ENCODE data around the gene CGNL1.
A peak's percentile ranks its signal among the peaks of the same experiment; 100 is the strongest.

The CGNL1 gene

DNA sequence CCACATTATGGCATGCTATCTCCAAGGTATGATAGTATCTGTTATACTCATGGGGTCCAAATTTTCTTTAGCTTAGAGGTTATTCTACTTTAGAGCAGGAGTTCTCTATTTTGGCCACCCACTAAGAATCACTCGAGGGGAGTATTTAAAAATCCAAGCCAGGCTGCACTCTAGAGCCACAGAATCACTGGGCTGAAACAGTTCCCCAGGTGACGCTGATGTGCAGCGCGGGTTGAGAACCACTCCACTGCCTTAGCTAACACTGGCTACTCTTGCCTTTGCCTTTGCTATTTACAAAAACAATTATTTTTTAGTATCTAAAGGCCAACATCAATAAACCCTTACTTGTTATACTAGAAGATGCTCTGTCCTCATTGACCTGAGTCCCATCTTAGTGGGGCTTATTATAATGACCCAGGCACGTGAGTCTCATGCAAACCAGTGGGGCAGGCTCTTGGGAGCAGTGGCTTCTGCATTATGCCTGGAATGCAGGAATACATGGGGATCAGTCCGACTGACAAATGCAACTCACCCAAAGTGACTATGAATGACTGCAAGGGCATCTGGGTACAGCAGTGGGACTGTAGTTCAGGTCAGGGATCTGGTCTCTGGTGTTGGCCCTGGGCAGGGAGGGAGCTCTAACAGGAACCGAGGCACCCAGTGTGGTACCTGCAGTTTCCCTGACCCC lies 21.7 kb upstream of the CGNL1 start:
- no peak for DNase-seq

DNA sequence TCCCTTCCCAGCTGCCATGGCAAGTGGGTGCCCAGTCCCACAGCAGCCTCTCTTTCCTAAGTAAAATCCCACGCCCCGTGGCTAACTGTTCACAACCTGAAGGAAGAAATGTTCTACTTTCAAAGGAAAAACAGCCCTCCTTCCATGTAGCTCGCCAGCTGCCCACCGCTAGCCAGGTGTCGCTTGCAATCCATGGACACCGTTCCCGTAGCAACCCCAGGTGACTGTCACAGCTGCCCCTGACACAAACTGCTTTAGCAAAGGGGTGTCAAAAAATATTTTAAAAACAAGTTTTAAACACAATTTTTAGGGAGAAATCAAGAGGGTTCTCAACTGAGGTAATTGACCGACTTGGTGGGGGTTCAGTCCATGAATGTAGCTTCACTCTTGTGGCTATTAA lies 21.0 kb upstream of the CGNL1 start:
- DNase-seq: no peak

GRCh38 chr15:57356178-57356577 lies 20.1 kb upstream of the CGNL1 start:
- no peak for DNase-seq

- DNase-seq: no peak
Measured at GRCh38 chr15:57356636-57357035, 19.7 kb upstream of the CGNL1 start.

DNA sequence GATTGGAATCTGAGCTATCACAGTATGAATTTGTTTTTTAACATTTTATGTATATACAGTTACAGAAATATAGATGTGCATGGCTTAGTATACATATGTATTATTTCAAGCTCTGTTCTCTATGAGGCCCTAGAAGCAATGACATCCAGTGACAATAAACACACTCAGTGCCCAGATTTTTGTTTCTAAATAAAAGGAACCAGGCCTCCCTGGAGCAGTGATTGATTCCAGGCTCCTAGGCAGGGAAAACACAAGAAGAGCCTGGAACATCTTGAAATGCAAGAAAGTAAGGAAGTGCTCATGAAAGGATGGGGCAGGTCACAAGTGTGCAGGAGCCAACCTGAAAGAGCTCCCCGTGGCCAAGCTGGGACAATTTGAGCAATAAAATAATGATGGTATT lies 18.5 kb upstream of the CGNL1 start:
- DNase-seq: no peak

- no peak for DNase-seq
Measured at GRCh38 chr15:57358571-57358970, 17.7 kb upstream of the CGNL1 start.

DNA sequence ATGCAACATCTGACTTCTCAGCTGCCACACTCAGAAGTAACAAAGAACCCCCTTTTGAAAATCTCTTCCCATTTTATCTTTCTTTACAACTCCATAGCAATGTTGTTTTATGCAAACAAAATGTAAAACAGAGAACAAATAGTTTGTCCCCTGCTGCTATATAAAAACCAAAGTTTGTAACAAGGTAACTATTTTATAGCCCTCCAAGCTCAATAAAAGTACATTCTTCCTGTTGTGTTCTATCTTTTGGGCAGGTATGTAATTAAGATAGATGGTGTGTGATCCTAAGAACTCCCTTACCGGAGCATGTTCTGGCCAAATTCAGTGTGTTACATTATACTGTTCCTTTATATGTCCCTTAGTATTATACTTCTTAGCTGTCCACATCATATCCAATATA lies 12.6 kb upstream of the CGNL1 start:
- DNase-seq: no peak

- DNase-seq: peak; percentile 52
Measured at GRCh38 chr15:57364282-57365007, 11.9 kb upstream of the CGNL1 start.

GRCh38 chr15:57367556-57367955 lies 8.7 kb upstream of the CGNL1 start:
- DNase-seq: no peak

DNA sequence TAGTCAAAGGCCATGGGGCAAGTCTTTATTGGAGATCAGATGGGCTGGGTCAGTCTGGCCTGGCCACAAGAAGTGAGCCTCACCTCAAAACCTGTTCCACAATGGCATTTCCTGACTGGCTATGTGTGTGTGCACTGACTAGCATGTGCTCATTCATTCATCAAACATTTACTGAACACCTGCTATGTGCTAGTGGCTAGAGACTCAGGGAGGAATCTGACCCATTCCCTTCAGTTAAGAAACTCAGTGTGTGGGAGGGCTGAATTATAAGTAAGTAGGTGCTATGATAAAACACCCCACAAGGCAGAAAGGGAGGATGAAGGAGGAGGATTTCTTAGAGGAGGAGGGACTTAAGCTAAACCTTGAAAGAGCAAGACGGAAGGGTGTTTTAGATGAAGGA lies 5.4 kb upstream of the CGNL1 start:
- no peak for DNase-seq

DNA sequence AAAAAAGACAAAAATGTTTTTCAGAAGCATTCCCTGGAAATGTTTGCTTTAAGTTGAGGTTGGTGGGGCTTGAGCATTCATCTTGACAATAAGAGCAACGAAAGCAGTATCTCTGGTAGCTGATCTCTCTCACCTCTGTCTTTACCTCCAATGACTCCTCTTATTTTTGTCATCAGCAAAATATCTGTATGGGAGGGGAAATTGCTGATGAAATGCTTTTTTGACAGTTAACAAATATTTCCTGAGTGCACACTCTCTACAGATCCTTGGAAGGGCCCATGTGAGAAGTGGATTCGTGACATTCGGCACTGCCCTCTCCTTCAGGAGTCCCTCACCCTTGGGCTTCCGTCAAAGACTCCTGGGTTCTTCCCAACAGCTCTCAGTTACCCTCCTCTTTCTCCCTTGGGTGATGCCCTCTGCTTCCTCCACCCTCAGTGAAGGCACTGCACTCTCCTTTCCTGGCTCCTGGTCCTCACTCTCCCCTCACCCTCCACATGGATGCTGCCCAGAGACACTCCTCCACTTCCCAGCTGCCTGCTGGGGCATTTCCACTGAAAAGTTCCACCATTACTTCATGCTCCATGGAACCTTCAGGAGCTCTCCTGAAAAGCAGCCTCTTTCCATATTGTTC lies 2.9 kb upstream of the CGNL1 start:
- no peak for DNase-seq

DNA sequence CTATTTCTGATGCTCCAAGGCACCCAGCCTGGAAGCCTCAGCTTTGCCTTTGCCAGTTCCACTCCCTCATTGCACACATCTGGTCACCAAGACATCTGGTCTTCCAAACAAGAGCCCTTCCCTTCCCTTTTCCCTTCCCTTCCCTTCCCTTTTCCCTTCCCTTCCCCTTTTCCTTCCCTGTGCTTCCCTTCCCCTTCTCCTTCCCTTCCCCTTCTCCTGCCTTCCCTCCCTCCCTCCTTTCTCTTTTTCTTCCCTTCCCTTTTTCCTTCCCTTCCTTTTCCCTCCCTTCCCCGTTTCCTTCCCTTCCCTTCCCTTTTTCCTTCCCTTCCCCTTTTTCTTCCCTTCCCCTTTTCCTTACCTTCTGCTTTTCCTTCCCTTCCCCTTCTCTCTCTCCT lies 2.4 kb upstream of the CGNL1 start:
- no peak for DNase-seq

DNA sequence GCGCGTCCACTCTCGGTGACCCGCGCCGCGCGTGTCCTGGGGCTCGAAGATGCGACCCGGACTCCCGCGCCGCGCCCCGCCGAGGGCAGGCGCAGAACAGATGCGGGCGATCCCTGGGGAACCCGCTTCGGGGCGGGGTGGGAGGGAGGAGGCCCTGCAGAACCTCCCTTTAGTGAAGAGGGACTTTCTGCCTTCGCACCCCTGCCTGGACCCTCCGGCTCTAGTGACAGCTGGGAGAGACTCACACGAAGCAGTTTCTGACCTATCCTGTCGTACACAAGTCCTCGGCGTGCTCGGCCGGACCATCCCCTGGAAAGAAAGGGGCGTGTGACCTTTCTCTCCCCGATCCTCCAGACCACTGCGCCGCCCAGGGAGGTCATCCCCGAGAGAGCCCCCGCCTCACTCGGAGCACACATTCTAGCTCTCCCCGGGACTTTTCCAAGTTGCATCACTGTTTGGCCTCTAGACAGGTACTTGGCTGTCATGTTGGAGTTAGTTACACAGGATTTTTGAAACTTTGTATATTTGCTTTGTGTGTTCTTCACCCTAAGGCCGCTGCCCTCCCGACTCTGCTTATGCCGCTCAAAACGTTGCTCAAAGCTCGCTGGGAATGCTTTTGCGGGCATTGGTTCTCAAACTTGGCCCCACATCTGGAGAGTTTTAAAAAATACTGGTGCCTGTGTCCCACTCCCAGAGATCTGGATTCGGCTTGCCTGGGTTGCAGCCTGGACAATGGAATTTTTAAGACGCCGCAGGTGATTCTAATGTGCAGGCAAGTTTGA lies 582 bp downstream of the CGNL1 start:
- DNase-seq: no peak

DNA sequence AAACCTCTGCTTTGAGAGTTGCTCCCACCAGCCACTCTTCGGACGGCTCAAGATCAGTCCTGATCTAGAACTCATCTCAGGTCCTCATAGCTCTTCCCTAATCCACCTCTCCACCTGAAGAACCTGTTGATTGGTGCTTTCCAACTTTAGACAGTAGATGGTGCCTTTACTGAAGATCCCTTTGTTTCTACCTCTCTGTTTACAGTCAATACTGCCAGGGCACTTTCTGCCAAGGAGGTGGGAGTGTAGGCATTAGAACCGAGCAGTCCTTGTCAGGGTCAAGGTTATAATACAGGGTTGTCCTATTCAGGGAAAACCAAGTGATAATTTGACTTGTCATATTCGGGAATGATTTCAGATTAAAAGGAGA lies 1.2 kb downstream of the CGNL1 start:
- peak; percentile 58 for DNase-seq

DNA sequence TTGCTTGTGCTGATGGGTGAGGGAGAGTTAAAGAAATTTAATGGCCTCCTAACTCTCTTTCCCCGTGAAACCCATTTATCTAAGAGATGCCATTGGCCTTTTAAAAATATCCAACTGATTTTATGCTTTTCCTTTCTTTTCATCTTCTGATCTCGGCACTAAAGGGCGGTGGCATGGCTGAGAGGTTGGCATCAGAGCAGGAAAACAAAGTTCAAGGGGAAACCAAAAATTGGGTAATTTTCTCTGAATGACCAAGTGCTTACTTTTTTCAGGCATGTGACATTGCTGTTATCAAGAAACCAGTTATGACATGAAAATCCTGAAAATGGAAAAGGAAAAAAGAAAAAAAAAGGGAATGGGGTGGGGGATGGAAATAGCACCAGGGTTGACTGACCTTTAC lies 3.2 kb downstream of the CGNL1 start:
- DNase-seq: no peak

GRCh38 chr15:57380854-57381253 lies 4.5 kb downstream of the CGNL1 start:
- peak; percentile 71 for DNase-seq

DNA sequence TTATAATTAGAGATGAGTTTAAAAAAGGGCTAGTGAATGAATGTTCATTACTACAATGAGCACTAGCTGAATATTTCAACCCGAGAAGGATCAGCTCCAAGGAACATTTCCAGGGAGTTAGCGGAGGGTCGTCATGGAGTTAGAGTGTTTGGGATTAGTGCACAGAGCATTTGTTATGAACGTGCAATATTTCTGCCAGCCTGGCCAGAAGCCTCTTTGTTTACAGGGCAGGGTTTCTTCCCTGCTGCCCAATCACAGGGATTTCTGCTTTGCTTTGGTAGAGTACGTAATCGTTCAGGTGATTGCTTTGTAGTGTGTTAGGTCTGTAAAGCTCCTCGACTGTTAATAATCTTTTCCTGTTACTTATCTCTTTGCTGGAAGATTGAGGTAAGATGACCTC lies 5.9 kb downstream of the CGNL1 start:
- peak; percentile 50 for DNase-seq

DNA sequence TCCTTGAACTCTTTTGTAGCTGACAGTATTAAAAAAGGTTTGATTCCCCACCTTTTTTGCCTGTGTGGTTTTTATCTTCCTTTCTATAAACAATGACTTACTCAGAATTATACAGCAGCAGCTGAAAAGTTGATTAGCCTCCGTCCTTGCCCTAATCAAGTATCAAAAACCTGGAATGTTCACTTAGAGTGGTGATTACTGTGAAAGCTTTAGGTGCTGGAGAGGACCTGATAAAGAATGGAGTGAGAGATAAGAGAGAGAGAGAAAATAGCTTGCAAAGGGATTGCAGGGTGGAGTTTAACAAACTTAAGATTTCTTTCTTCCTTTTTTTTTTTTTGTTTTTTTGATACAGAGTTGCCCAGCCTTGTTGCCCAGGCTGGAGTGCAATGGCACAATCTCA lies 6.7 kb downstream of the CGNL1 start:
- DNase-seq: no peak

- no peak for DNase-seq
Measured at GRCh38 chr15:57384024-57384423, 7.7 kb downstream of the CGNL1 start.

- no peak for DNase-seq
Measured at GRCh38 chr15:57384816-57385215, 8.5 kb downstream of the CGNL1 start.

- peak; percentile 77 for DNase-seq
Measured at GRCh38 chr15:57385923-57386390, 9.7 kb downstream of the CGNL1 start.

GRCh38 chr15:57386976-57387375 lies 10.7 kb downstream of the CGNL1 start:
- DNase-seq: peak; percentile 54

- no peak for DNase-seq
Measured at GRCh38 chr15:57387564-57388076, 11.3 kb downstream of the CGNL1 start.
